NK-92 treated with Interleukin-12 subunit alpha and Interleukin-12 subunit beta, amount 100 ng/mL, for 24 hours (cell line): Measurements from ENCODE around the gene DCAF5.
"Not testable (repeated sequence)": the region's sequence is repeated elsewhere in the genome, so short reads cannot be mapped to it uniquely, and the experiment has no call there.

Experiments
- DNase-seq: peaks from one replicate; lab custom pipeline; 2025; lab: John Stamatoyannopoulos, UW

The DCAF5 gene

DNA sequence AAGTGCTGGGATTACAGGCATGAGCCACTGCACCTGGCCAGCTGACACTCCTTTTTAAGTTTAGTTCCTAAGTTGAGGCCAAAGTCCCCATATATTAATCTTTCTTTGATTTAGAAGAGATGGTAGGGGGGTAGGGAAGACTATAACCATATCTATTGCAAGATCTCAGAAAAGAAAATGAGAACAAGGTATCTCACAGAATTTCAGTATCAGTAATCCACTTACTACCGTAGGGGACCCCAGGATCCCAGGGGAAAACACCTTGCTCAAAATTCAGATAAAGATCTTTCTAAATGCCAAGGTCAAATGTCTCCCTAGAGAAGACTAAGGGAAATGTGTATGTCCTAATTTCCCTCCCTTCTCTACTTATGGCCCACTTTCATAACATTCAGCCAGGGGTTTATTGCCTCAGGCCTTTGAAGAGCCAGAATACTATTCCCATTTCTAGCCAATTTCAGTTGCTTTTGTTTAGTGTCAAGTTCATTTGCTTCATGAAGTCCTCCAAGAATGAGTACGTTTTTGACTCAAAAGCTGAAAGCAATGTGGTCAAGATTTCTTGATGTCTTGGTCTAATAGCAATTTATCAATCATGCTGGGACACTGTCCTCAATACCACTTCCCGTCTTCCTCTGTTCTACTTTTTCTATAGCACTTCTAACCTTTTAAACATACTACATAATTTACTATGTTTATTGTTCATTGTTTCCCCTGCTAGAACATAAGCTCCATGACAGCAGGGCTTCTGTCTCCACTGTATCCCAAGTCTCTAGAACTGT, 86.3 kb downstream of the DCAF5 start:
- DNase-seq, result no peak

DNA sequence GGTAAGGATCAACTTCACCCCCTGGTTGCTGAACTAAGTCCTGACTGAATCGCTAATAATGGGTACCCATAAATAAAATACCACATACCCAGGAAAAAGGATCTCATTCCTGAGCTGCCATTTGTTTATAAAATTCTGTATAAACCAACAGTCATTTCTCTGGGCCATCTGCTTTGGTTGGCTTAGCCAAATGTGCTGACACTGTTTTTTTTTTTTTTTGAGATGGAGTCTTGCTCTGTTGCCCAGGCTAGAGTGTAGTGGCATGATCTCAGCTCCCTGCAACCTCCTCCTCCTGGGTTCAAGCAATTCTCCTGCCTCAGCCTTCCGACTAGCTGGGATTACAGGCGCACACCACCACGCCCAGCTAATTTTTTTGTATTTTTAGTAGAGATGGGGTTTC, 87.0 kb downstream of the DCAF5 start:
- DNase-seq, result not testable (repeated sequence)

DNA sequence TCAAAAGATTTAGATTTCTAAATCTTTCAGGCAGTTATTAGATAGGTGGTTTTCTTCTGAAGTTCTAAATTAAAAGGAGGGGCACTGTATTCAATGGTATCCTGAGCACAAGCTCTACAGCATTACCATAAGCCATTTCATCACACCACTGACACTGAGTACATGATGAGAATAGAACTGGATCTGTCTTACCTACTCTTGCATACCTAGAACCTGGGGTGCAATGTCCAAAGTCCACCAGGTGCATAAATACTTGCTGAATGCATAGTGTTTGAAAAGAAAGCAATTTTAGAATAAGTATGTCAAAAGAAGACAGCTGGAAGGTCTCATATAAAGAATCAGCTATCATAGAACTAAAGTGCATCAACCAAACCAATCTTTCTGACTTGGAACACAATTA, 88.3 kb downstream of the DCAF5 start:
- DNase-seq, result no peak

DNA sequence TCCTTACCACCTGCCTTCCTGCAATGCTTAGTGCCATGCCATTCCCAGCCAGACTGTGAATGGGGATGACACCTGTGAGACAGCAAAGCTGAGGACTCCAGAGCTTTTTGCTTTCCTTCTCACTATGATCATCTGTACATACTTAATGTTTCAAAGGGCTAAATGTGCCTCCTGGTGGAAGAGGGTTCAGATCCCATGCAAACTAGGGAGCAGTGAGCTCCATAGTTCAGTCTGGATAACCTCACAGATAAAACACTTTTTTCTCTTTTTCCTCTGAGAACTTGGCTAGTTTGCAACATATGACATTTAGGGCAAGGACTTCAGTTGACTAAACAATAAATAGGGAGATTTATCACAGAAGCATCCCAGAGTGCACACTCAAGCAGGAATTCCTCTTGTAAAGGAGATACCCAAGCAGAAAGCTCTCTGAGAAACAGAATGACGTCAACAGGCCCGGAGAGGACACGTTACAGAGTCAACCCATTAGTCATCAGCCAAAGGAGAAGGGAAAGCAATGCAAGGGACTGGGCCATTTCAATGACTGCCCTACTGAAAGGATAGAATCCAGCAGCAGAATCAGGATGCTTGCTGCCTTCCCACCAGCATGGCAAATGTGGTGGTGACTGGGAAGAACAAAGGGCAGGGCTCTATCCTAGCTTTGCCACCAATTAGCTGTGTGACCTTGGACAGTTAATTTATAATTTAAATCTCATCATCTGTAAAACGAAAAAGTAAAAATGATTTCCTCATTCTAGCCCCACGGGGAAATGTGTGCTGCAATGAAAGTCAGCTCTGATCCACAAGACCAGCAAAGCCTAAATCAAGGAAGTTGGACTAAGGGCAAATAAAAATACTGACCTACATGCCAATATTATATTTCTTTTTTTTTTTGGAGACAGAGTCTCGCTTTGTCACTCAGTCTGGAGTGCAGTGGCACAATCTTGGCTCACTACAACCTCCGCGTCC, 93.0 kb downstream of the DCAF5 start:
- DNase-seq, result no peak

DNA sequence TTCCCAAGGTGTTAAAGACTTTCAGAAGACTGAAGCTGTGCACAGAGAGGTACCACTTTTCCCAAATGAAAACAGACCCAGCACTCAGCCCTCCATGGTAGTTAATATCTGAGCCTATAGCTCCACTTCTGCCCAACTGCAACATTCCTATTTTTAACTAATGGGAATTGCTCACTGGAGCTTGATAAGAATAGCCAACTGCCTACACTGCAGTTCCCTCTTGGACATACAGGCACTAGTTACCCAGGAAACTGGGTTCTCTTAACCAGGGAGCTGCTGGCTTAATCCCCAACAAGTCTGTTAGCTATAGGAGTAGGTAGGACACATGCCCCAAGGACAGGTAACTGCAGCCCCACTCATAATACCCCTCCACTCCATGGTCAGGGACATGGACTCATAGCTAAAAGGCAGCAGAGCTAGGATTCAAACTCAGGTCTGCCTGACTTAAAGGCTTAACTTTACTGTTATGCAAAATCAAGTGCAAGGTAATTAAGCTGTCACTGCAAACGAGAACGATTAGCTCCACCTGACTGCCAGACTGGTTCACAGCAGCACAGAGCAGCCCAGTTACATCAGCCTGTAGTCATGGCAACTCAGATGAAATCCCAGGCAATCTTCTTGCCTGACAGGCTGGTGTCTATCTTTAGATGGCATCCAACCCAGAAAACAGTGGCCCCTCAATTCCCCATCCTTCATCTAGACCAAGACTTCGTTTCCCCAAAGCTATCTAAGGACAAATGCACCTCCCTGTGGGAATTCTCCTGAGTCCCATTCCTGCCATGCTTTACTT, 96.7 kb downstream of the DCAF5 start:
- DNase-seq, result no peak

DNA sequence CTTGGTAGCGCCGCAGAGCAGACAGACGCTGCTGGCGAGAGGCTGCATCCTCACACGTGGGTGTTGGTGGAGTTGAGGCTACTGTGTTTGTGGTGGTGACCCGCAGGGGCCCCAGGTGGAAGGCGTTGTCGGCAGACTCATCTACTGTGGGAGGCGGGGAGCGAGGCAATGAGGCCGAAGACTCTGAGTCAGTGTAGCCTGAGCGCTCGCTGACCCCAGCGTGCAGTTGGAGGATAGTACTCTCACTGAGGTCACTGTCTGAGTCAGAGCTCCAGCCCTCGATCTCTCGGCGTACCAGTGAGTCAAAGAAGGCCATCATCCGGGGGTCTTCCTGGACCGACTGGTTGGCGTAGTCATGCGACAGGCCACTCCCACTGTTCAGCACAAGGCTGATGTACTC, 97.8 kb downstream of the DCAF5 start:
- DNase-seq, result no peak

DNA sequence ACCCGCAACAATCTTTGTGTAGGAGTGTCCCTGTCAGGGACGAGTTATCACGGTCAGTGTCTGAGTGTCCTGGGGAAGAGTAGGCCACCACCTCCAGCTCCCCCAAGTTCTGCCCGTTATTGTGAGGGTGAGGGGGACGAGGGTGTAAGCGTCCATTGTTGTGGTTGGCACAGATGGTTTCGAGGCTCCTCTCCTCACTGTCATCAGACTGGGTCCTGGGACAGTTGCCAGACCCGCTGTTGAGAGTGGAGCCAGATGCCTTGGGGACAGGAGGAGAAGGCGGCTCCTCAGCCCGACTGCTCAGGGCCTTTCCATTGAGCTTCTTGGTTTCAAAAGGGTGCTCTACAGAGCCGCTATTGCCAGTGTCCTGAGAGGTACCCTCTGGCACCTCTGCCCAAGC, 98.9 kb downstream of the DCAF5 start:
- no peak for DNase-seq

DNA sequence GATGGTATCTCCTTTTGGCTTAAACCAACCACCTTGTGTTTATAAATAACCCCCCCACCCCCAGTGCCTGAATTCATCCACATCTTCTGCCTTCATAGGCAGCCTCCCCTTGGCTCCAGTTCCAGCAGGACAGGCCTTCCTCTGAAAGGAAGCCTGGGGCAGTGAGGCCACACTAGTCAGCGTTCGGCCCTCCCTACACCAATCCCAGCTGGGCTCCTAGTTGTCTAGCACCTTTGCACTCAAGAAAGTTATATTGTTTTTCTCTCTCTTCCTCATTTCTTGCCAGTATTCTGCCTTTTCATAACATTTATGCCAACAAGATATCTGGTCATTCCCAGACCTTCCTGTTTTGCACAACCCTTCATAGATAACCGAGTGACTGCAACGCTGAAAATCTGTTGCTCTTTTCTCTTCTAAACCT, 100.7 kb downstream of the DCAF5 start:
- DNase-seq, result no peak

DNA sequence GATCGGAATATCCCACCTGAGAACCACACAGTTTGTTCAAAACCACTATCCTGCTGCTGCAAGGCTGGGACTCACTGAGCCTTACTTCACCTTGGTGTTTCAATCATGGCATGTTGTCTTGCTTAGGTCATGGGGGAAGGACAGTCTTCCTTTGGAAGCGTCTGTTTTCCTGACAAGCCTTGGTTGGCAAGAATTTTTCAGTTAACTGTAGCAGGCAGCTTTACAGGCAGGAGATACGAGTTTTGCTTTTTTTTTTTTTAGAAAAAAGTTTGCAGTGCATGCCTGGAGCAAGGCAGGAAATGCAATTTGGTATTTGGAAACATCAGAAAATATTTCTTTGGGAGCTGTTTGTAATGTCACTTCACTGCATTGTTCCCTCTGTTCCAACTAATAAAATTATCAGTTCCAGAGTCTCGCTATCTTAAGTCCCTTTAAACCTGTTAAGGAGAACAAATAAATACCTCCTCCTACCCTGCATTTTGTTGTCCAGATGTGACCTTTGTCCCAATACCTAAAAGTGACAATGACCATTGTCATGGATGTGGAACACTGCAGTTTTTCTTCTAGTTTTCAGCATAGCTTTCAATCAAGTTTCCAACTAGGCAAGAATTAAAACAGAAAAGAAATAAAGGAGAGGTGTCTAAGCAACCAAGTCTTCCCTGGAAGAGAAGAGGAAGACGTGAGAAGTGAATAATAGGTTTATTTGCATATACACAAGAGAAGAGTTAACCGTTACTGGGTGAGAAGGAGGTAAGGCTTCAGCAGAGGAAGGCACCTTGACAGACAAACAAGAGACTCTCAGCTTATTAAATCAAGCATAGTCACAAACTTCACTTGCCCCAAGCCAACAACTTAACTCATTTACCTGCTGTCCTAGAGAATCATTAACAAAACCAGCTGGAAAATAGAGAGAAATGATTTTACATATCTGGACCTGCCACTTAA, 102.4 kb downstream of the DCAF5 start:
- DNase-seq, result no peak

DNA sequence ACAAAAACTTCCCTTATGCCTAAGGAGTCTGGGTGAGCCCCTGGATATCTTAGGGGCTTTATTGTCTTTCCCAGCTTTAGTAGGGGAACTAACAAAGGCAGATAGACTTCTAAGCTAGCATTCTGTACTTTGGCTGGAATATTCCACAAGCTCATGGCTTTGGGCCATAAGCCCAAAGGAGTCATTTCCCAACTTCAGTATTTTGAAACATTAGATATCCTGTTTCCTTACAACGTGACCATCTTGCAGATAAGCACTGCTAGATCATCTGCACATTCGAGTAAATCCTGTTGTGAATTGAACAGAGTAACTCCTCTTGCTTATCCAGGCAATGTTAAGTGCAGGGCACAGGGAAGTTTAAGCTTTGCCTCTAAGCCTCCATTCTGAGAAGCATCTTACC, 103.2 kb downstream of the DCAF5 start:
- DNase-seq, result no peak

DNA sequence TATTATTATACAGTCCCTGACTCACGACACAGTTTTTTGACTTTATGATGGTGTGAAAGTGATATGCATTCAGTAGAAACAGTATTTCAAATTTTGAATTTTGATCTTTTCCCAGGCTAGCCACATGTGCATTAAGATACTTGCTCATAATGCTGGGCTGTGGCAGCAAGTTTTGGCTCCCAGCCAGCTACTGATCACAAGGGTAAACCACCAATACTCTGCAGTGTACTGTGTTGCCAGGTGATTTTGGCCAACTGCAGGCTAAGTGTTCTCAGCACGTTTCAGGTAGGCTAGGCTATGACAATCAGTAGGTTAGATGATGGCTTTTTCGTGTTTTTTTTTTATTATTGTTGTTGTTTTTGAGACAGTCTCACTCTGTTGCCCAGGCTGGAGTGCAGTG, 104.5 kb downstream of the DCAF5 start:
- no peak for DNase-seq

DNA sequence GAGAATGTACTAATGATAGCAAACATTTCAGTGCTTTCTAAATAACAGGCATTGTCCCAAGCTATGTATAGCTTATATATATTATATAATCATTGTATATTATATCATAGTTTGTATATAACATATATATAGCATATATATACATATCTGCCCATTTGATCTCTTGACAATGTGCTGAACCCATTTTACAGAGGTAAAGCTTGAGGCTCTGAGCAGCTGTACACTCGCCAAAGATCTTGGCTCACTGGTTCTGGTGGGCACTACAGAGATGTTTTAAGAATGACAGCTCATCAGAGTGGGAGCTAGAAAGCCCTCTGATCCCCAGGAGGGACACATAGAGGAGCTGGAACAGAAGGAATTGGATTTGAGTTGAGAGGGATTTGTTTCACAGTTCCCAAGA, 105.7 kb downstream of the DCAF5 start:
- DNase-seq, result no peak

DNA sequence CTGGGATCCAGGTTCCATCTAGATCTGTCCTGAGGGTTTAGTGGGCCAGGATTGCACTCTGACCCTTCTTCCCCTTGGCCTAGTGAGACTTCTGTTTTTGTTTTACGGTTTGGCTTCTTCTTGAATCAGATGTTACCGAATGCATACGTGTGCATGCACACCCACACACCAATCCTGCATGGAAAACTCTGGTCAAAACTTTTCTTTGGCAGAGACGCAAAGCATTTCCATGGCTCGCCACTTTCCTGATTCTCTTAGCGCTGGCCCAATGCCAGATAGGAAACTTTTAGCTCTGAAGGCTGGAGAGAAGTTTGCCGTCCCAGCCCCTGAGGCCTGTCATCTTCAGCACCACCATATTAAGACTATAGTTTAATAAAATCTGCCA, 106.5 kb downstream of the DCAF5 start:
- DNase-seq, result no peak

DNA sequence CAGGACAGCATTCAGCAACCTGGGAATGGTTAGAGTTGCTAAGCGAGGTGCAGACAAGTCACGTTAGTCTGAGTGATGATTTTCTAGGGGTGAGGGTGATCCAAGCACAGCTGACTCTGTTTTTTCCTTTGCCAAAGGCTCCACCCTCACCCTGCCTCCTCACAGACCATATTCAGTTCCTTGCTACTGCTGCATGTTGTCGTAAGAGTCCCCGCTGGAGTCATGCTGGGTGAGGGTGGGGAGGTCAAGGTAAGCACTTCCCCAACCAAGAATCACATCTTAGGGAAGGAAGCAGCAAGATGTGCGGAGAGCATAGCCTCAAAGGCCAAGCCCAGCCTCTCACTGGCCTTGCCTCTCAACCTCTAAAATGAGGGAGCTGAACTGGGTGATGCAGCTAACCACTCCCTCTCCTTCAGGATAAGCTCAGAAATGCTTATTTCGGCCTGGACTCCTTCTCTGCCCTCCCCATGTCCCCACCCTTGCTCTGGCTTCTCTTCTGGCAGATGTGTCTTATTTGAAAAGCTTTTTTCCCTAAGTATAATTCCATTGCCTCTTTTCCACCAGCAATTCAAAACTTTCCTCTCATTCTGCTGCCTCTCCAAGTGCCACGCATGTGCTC, 107.0 kb downstream of the DCAF5 start:
- no peak for DNase-seq

DNA sequence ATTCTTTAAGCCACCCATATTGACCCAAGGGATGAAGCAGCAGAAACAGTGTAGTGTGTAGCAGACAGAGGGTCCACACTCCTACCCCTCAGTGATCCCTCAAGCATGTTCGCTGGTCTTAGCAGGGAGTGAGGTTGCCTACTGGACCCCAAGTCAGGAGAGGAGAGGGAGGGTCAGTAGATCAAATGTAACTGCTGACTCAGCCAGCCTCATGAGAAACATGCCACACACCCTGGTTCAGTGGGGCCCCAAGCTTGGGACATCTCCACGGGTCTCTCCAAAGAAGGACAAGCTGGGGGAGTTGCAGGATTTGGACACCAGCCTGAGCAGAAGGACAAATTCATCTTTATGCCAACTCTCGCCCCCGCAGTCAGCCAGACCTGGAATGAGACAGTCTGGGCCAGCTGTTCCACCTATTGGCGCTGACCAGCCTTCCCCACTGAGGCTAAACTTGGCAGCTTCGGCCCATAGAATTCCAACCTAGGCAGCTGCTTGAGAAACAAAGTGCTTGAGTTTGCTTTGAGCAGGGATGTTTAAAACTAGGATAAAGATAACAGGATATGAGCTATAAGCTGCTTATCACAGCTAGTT, 107.9 kb downstream of the DCAF5 start:
- DNase-seq, result no peak

DNA sequence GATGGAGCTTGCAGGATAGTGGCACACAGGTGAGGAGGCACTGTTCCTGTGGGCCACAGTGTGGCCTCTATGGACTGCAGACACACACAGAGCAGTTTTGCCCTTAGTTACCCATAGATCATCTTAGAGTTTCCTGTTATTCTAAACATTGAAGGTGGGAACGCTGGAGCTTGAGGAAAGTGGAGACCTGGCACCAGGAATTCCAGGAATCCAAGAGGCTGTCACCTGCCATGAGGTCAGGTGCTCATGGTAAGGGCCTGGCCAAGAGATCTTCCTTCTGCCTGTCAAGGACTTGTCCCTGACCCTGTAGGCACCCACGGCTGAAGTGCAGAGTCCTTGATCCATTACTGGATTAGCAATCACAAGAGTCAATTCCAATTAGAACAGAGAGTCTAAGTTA, 108.6 kb downstream of the DCAF5 start:
- no peak for DNase-seq

DNA sequence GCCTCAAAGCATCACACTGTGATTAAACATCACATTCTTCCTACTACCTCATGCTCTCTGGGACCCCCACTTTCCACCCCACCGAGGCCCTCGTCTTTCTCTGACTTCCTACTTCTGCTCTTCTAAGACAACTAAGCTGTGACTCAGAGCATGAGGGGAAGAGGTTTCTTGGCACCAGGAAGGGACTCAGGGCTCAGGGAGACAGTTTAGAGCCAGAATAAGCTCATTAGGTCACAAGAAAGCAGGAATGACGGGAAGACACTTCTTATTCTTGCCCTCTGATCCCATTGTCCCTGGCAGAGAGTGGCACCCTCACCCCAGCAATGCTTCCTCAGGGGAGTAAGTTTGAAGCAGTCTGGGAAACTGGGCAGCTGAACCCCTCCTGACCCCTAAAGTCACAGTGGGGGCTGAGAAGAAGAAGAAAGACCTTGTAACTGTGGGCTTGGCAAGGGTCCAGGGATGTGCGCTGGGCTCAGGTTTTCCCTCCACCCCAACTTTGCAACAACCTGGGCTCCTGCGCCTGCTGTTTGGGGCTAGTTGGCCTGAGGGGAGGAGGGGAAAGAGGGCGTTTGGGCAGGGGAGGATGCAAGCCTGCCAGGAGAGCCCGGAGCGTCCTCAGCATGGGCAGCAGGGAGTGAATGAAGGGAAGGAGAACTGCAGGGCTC, 109.2 kb downstream of the DCAF5 start:
- no peak for DNase-seq

DNA sequence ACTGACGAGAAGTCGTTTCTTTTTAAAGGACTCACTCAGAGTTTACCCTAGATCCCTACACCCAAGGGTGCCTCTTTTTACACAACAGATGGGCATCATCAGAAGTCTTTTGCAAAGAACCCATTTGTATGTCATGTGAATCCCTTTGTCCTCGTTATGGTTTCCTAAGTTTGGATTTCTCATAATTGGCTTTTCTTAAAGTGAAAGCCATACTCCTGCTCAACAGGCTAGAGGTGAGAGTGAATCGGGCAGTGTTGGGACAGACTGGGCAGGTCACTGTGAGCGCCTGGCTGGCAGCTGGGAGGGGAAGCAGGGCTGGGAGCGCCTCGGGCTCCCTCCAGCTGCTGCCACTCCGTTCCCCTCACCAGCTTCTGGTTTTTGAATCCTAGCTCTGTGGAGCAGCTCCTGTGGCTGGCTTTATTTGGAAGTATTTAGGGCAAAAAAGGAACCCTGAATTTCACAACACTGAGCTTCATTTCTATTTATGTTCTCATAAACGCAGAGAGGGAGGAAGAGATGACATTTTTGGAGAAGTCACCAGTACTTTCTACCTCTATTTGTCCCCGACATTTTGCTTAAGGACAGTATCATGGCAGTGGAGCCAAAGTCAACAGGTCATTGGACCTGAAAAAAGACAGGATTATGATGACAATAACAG, 110.0 kb downstream of the DCAF5 start:
- DNase-seq, result no peak

DNA sequence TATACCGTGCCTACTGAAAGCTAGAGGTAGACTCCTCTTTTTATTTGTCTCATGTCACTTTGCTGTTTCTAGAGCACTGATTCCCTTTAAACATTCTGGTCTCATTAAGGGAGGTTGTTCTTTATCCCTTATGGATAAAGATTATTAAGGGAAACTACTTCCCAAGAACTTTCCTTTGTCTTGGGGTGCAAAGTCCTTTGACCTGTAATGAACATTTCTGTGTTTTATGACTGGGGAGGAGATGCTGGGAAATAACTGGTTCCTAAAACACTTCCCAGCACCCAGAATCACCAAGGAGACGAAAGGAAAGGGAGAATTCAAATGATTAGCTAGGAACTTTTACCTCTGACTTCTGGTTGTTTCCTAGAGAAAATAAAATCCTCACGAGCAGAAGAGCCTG, 110.6 kb downstream of the DCAF5 start:
- no peak for DNase-seq
